Measurements from ENCODE around the gene YKT6.

GRCh38 chr7:44262031-44262430 is 61.3 kb downstream of the YKT6 start:
- no peak for TF ChIP-seq CTCF (conservative IDR thresholded peaks at IDR 0.05)
- no peak for TF ChIP-seq EZH2 (IDR thresholded peaks at IDR 0.05; ENCODE audit: low read depth)

Data from PC-9 (cell line).